K562 (cell line): ENCODE data around the gene RAE1. TPM values are rescaled to one million over a fixed set of nuclear protein-coding genes. Genes with fewer than 3 reads are reported as not detected.

ENCODE experiments used
- ATAC-seq: fragments of 200-7000 bp; cut with Tn5 transposase; 3 replicates; pipeline ENCODE4 v1.9.1; 2020; ENCODE audit warnings: moderate library complexity
- BruUV-seq: library from RNA; stranded (reverse); fragments of 400-500 nt; replicated peaks from 2 replicates; lab custom pipeline; 2021; lab: Mats Ljungman, UMichigan
- CTCF ChIA-PET: fragments of 300-600 bp; formaldehyde crosslinking; extraction: SDS; loops from one replicate; lab custom pipeline; 2021; ENCODE audit warnings: low intra/inter-chr PET ratio; lab: Yijun Ruan, JAX
- POLR2A ChIA-PET: fragments of 300-600, 350-650 bp; sonication (Branson Sonifier 250); formaldehyde crosslinking; extraction: SDS; loops from one replicate; lab custom pipeline; 2021; ENCODE audit warnings: antibody characterized with exemption, inconsistent platforms; lab: Yijun Ruan, JAX
- DNase-seq, 4 experiments: peaks; one replicate each; pipeline versions ENCODE4 v3.0.0 to v3.0.0-alpha.2; 2011 to 2018; ENCODE audit warnings: low spot score in 3 of 4, mixed read lengths in 3 of 4; ENCODE audit errors: extremely low read depth in 1 of 4
- FAIRE-seq: peaks from 2 replicates; lab custom pipeline; 2011; peaks lifted over from hg19 to GRCh38; lab: Jason Lieb, UNC
- H2AFZ ChIP-seq: 2 replicates; pipeline ENCODE4 v1.6.0; 2011; ENCODE audit warnings: low read depth, low read length, control low read depth, inconsistent platforms
- H3K27ac ChIP-seq: fragments of 200-600 bp; 3 replicates; pipeline ENCODE4 v1.8.0; 2011; ENCODE audit warnings: low read depth, mild to moderate bottlenecking, control low read depth, inconsistent platforms, low read length, moderate library complexity, mixed read lengths; ENCODE audit errors: extremely low read depth
- H3K27me3 ChIP-seq, 2 experiments: fragments of 300-600 bp in 1 of 2; 2 replicates in 1 of 2; 3 replicates in 1 of 2; pipeline versions ENCODE4 v1.6.0 to v1.8.0; 2011; ENCODE audit warnings: inconsistent platforms in 2 of 2, low read length in 2 of 2, mild to moderate bottlenecking in 1 of 2, mixed read lengths in 1 of 2, moderate library complexity in 1 of 2; ENCODE audit not compliant: control insufficient read depth in 2 of 2, insufficient read depth in 2 of 2
- H3K36me3 ChIP-seq: fragments of 300-600 bp; 3 replicates; pipeline ENCODE4 v1.8.0; 2011; ENCODE audit warnings: mild to moderate bottlenecking, low read length, inconsistent platforms; ENCODE audit not compliant: control insufficient read depth, insufficient read depth
- H3K4me1 ChIP-seq, 2 experiments: fragments of 200-600 bp in 1 of 2; replicated peaks in 1 of 2; 2 replicates in 1 of 2; 3 replicates in 1 of 2; pipeline versions ENCODE4 v1.5.1 to v1.8.0; 2011; ENCODE audit warnings: inconsistent platforms in 2 of 2, low read length in 2 of 2, mild to moderate bottlenecking in 1 of 2, mixed read lengths in 1 of 2, moderate library complexity in 1 of 2; ENCODE audit not compliant: control insufficient read depth in 2 of 2, insufficient read depth in 2 of 2
- H3K4me2 ChIP-seq: 2 replicates; pipeline ENCODE4 v1.6.1; 2011; ENCODE audit warnings: low read length, control low read depth, inconsistent platforms, mixed read lengths; ENCODE audit not compliant: insufficient read depth
- H3K4me3 ChIP-seq: fragments of 200-600 bp; sonication (generic), shearing (Covaris generic); 2 replicates; pipeline ENCODE4 v1.5.1; 2016; ENCODE audit warnings: control low read depth, inconsistent platforms
- H3K79me2 ChIP-seq: fragments of 200-600 bp; 3 replicates; pipeline ENCODE4 v1.8.0; 2011; ENCODE audit warnings: low read length, inconsistent platforms; ENCODE audit not compliant: control insufficient read depth, insufficient read depth
- H3K9ac ChIP-seq, 2 experiments: 2 replicates each; pipeline versions ENCODE4 v1.6.0 to v1.6.1; 2011; ENCODE audit warnings: low read depth in 2 of 2, low read length in 2 of 2, control low read depth in 1 of 2, inconsistent platforms in 1 of 2, mild to moderate bottlenecking in 1 of 2, mixed read lengths in 1 of 2; ENCODE audit not compliant: insufficient read depth in 1 of 2
- H3K9me1 ChIP-seq: one replicate; pipeline ENCODE4 v1.6.0; 2011; ENCODE audit warnings: inconsistent platforms, mild to moderate bottlenecking, low read length, moderate library complexity; ENCODE audit not compliant: control insufficient read depth, insufficient read depth
- H3K9me3 ChIP-seq: replicated peaks from 2 replicates; pipeline ENCODE4 v1.5.1; 2011; ENCODE audit warnings: low read depth, low read length, inconsistent platforms; ENCODE audit not compliant: control insufficient read depth, insufficient read depth
- H4K20me1 ChIP-seq: replicated peaks from 2 replicates; pipeline ENCODE4 v1.6.1; 2011; ENCODE audit warnings: low read length, inconsistent platforms, mixed read lengths; ENCODE audit not compliant: control insufficient read depth, insufficient read depth
- FIP1L1 ChIP-seq: fragments of 200-400 bp; formaldehyde crosslinking; IDR thresholded peaks from 2 replicates; pipeline ENCODE4 v1.6.1; 2018; ENCODE audit warnings: mild to moderate bottlenecking, low read depth, low read length; ENCODE audit not compliant: poor library complexity, severe bottlenecking
- NR4A1 ChIP-seq, 2 experiments: fragments of 250-450 bp in 1 of 2; fragments of 450-650 bp in 1 of 2; sonication (Bioruptor Pico) in 1 of 2; IDR thresholded peaks; 2 replicates each; pipeline versions ENCODE4 v1.4.0 to v1.6.1; 2016 to 2020; ENCODE audit warnings: mild to moderate bottlenecking in 2 of 2, missing compliant biosample characterization in 1 of 2, missing genetic modification characterization in 1 of 2, moderate library complexity in 1 of 2
- POLR2B ChIP-seq: fragments of 450-650 bp; IDR thresholded peaks from 2 replicates; pipeline ENCODE4 v1.6.1; 2018; ENCODE audit warnings: low read depth; ENCODE audit not compliant: partially characterized antibody
- SRF ChIP-seq, 2 experiments: fragments of 250-450, 450-650 bp in 1 of 2; sonication (Bioruptor Pico) in 1 of 2; sonication (generic) in 1 of 2; formaldehyde crosslinking; IDR thresholded peaks; 2 replicates each; pipeline versions ENCODE4 v1.5.0 to v1.5.1; 2020 to 2022; ENCODE audit warnings: mild to moderate bottlenecking in 1 of 2, missing genetic modification reagents in 1 of 2
- ZFP36 ChIP-seq: fragments of 150-350 bp; IDR thresholded peaks from 2 replicates; pipeline ENCODE4 v1.6.1; 2018; ENCODE audit warnings: low read length, low read depth; ENCODE audit not compliant: partially characterized antibody
- ZNF445 ChIP-seq: fragments of 250-450 bp; sonication (Bioruptor Pico); IDR thresholded peaks from 2 replicates; pipeline ENCODE4 v1.4.0; 2020; ENCODE audit warnings: low read depth, mild to moderate bottlenecking, moderate library complexity
- WGBS: fragments of 100-300 bp; shearing (Covaris generic); methylation state at CpG from one replicate; pipeline ENCODE4 v1.1.6; 2016; ENCODE audit warnings: low coverage, mixed read lengths; ENCODE audit not compliant: insufficient coverage; ENCODE audit errors: missing lambda C conversion rate; 5-methylcytosine and 5-hydroxymethylcytosine counted together
- in situ Hi-C: fragments of 300-500 bp; cut with MboI; formaldehyde crosslinking; loops from 4 replicates; pipeline ENCODE4 v1.15.0; 2018; ENCODE audit warnings: inconsistent platforms, mixed read lengths
- intact Hi-C: fragments of 100-400 bp; cut with micrococcal nuclease; formaldehyde crosslinking; loops from 2 replicates; pipeline ENCODE4 v1.14.2; 2022
- polyA plus RNA-seq, 8 experiments: library from polyadenylated mRNA; depleted of rRNA in 4 of 8; stranded (reverse) in 5 of 8; unstranded in 3 of 8; fragments of >200 nt; fragmentation: Nextera tagmentation in 2 of 8; fragmentation: Illumina TruSeq in 1 of 8; extraction: Ambion mirVana in 2 of 8; extraction: Trizol in 1 of 8; gene quantifications; 2 replicates each; pipeline versions ENCODE4 v1.2.1 to v1.2.3, GENCODE V29; 2011 to 2014; ENCODE audit warnings: inconsistent platforms in 1 of 8, missing spikeins in 1 of 8
- total RNA-seq, 7 experiments: library from RNA; depleted of rRNA in 6 of 7; stranded (reverse); fragments of >200 nt in 6 of 7; fragmentation: Illumina TruSeq in 2 of 7; extraction: Trizol in 2 of 7; gene quantifications; 2 replicates each; pipeline versions ENCODE4 v1.2.1 to v1.2.3, GENCODE V29; 2011 to 2021; ENCODE audit warnings: low replicate concordance in 1 of 7
- TF ChIP-seq, protein P1 (sequence below), 2 experiments: fragments of 450-650 bp; formaldehyde crosslinking in 1 of 2; IDR thresholded peaks; 2 replicates each; pipeline versions ENCODE4 v1.4.0 to v1.6.1; 2014 to 2020; ENCODE audit warnings: mild to moderate bottlenecking in 2 of 2, borderline replicate concordance in 1 of 2, low read depth in 1 of 2
- TF ChIP-seq, protein P2 (sequence below), 2 experiments: fragments of 150-350 bp in 1 of 2; IDR thresholded peaks; 2 replicates each; pipeline ENCODE4 v1.6.1; 2012 to 2016; ENCODE audit warnings: low read depth in 2 of 2, low read length in 2 of 2, mild to moderate bottlenecking in 1 of 2, moderate library complexity in 1 of 2

RAE1 gene
- total and polyA plus RNA-seq, 9 of the 15 experiments (the other 6 are each of a cell fraction or from before 2014, with no cell fraction given), result 33.7 to 248 (median 77.7) TPM

DNA sequence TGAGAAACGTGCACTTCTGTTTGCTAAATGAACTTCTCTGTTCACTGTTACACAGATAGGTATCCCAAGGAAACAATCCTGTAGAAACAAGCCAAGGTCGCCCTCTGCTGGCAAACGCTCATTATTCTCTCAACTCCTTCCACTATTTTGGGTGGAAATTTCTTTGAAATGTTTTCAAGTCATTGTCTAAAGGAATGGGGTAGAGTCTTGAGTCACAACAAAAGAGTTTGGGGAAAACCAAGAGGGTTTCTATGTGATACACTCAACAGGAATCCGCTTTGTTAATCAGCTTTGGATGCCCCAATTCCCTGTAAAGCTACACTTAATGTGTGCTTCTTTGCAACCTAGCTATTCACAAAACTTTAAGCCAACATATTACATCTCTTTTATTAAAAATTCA, 4.6 kb upstream of the RAE1 start:
- Histone ChIP-seq H3K27ac (no peak overlapping the region), H3K9ac (no peak overlapping the region), H3K9me3 (no peaks in the 10 kb centered on the region), H4K20me1 (no peaks in the 10 kb centered on the region; the same call in 1 of the 2 replicates), H3K79me2 (peaks cover 6% of the 10 kb centered on the region), H3K4me3 (no peak overlapping the region), H3K27me3 (no peaks in the 10 kb centered on the region), H3K9me1 (no peaks in the 10 kb centered on the region), H2AFZ (no peak overlapping the region), H3K4me2 (no peak overlapping the region), H3K4me1 (peaks cover 0 to 4% of the 10 kb centered on the region in 2 experiments; a peak in 1 of 5 replicates), H3K36me3 (peaks cover under 1% of the 10 kb centered on the region; the same call in 1 of the 3 replicates)
- in situ Hi-C loops, result no loop called here
- no TSS peak for BruUV-seq
- CTCF ChIA-PET, result interaction anchor here (0.6 to 3.4 kb wide), 4 partner anchors 149 to 796 kb away, joined by 3 to 55 read pairs (median 6); no protein-coding TSS in a partner anchor
- DNase-seq, result peak; percentile 49 to 81 (median 50)
- peak; percentile 79 for ATAC-seq
- WGBS, result 0% methylated on average over 4 of the region's 4 CpGs
- peak; percentile 94 for FAIRE-seq
- intact Hi-C loops, result loop anchor here (1.0 to 10.0 kb wide), 2 partner anchors 257 to 792 kb away; no protein-coding TSS in a partner anchor
- POLR2A ChIA-PET, result interaction anchor here (0.6 kb wide), 1 partner anchor 491 kb away, joined by 5 read pairs; no protein-coding TSS in a partner anchor
- TF ChIP-seq NR4A1 (CRISPR knock-in tag; IDR thresholded peaks at IDR 0.05) (no peak), NR4A1 (tag; IDR thresholded peaks at IDR 0.05) (no peak), POLR2B (no peak), ZFP36 (peak; percentile 32), FIP1L1 (no peak), SRF (CRISPR knock-in tag; IDR thresholded peaks at IDR 0.05) (no peak), ZNF445 (CRISPR knock-in tag) (no peak)
- TF ChIP-seq, protein P1, sequence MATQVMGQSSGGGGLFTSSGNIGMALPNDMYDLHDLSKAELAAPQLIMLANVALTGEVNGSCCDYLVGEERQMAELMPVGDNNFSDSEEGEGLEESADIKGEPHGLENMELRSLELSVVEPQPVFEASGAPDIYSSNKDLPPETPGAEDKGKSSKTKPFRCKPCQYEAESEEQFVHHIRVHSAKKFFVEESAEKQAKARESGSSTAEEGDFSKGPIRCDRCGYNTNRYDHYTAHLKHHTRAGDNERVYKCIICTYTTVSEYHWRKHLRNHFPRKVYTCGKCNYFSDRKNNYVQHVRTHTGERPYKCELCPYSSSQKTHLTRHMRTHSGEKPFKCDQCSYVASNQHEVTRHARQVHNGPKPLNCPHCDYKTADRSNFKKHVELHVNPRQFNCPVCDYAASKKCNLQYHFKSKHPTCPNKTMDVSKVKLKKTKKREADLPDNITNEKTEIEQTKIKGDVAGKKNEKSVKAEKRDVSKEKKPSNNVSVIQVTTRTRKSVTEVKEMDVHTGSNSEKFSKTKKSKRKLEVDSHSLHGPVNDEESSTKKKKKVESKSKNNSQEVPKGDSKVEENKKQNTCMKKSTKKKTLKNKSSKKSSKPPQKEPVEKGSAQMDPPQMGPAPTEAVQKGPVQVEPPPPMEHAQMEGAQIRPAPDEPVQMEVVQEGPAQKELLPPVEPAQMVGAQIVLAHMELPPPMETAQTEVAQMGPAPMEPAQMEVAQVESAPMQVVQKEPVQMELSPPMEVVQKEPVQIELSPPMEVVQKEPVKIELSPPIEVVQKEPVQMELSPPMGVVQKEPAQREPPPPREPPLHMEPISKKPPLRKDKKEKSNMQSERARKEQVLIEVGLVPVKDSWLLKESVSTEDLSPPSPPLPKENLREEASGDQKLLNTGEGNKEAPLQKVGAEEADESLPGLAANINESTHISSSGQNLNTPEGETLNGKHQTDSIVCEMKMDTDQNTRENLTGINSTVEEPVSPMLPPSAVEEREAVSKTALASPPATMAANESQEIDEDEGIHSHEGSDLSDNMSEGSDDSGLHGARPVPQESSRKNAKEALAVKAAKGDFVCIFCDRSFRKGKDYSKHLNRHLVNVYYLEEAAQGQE (IDR thresholded peaks at IDR 0.05; ENCODE audit: borderline replicate concordance), result peak; percentile 82
- TF ChIP-seq, protein P1 (CRISPR knock-in tag; IDR thresholded peaks at IDR 0.05; ENCODE audit: low read depth), result no peak
- TF ChIP-seq, protein P2, sequence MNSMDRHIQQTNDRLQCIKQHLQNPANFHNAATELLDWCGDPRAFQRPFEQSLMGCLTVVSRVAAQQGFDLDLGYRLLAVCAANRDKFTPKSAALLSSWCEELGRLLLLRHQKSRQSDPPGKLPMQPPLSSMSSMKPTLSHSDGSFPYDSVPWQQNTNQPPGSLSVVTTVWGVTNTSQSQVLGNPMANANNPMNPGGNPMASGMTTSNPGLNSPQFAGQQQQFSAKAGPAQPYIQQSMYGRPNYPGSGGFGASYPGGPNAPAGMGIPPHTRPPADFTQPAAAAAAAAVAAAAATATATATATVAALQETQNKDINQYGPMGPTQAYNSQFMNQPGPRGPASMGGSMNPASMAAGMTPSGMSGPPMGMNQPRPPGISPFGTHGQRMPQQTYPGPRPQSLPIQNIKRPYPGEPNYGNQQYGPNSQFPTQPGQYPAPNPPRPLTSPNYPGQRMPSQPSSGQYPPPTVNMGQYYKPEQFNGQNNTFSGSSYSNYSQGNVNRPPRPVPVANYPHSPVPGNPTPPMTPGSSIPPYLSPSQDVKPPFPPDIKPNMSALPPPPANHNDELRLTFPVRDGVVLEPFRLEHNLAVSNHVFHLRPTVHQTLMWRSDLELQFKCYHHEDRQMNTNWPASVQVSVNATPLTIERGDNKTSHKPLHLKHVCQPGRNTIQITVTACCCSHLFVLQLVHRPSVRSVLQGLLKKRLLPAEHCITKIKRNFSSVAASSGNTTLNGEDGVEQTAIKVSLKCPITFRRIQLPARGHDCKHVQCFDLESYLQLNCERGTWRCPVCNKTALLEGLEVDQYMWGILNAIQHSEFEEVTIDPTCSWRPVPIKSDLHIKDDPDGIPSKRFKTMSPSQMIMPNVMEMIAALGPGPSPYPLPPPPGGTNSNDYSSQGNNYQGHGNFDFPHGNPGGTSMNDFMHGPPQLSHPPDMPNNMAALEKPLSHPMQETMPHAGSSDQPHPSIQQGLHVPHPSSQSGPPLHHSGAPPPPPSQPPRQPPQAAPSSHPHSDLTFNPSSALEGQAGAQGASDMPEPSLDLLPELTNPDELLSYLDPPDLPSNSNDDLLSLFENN (IDR thresholded peaks at IDR 0.05; ENCODE audit: low read depth in 2 of 2, low read length in 2 of 2), result no peak
